HG02870 (cell line): ENCODE data around the gene KRTAP4-3.
"Not testable (repeated sequence)": the region's sequence is repeated elsewhere in the genome, so short reads cannot be mapped to it uniquely, and the experiment has no call there.

ENCODE experiments used
- ATAC-seq: cut with Tn5 transposase; IDR thresholded peaks from one replicate; pipeline ENCODE4 v1.9.1; 2021; ENCODE audit warnings: mild to moderate bottlenecking, moderate library complexity; ENCODE audit not compliant: unreplicated experiment

KRTAP4-3 gene

DNA sequence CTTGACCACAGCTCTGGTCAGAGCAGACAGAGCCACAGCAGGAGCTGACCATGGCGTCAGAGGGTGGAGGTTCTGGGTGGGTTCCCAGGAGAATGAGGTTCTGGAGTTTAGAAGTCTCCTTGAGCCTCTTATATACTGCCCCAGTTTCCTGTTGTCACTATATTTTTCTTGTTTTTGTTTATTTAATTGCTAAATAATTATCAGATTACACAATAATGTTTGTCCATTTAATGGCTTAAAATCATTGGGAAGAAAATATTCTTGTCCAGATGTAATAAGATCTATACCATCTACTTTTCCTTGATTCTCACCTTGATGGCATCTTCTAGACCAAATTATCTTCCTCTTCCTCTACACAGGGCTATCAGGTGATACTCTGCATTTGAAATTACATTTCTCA is at the start of gene KRTAP4-3:
KRTAP4-3 (minus strand) TSS at position 101 of the 400 bp plus-strand sequence; CDS start at position 52, 49 bp downstream.
- no peak for ATAC-seq

DNA sequence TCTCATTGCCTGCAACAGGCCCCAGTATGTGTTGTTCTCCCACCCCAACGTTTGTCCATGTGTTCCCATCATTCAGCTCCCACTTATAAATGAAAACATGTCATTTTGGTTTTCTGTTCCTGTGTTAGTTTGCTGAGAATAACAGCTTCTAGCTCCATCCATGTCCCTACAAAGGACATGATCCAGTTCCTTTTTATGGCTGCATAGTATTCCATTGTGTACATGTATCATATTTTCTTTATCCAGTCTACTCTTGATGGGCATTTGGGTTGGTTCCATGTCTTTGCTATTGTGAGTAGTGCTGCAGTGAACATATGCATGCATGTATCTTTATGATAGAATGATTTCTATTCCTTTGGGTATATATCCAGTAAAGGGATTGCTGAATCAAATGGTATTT is 47.7 kb upstream of the KRTAP4-3 start:
- no peak for ATAC-seq

DNA sequence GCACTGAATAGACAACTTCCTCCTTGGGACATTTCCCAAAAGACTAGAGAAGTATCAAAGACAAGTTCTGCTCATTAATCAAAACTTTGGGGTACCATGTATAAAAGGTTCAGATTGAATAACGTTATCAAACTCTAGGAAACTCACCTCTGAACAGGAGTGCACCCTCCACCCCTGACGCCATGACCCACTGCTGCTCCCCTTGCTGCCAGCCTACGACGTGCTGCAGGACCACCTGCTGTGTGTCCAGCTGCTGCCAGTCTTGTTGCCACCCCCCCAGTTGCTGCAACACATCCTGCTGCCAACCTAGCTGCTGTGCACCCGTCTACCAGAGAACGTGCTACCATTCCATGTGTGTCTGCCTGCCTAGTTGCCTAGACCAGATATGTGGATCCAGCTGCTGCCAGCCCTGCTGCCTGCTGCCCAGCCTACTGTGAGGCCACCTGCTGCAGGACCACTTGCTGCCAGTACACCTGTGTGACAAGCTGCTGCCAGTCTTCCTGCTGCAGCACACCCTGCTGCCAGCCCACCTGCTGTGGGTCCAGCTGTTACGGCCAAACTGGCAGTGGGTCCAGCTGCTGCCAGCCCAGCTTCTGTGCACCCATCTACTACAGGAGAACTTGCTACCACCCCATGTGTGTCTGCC is 44.6 kb upstream of the KRTAP4-3 start:
- no peak for ATAC-seq

DNA sequence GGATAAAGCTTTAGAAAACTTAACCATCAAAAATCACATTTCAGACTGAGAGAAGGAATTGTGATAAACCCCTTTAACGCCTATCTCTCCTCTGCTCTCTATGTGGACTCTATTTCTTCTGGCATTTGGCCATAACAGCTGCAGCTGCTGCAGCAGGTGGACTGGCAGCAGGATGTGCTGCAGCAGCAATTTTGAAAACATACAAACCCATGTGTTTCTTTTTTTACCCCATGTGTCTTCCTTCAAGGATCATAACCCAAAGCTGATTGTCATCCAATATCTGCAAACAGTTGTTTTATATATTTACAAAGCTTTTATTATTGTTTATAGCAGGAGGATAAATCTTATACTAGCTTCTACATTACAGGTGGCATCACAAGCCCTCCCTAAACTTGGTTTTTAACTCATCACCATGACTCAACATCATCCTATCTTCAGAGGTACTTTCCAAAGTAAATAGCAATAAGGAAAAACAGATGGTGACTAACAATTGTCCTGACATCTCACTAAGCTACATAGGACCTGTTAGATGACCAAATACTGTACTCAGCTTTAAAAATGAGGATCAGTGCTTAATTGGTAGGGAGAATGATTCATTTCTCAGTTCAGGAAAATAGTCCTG is 43.9 kb upstream of the KRTAP4-3 start:
- no peak for ATAC-seq

DNA sequence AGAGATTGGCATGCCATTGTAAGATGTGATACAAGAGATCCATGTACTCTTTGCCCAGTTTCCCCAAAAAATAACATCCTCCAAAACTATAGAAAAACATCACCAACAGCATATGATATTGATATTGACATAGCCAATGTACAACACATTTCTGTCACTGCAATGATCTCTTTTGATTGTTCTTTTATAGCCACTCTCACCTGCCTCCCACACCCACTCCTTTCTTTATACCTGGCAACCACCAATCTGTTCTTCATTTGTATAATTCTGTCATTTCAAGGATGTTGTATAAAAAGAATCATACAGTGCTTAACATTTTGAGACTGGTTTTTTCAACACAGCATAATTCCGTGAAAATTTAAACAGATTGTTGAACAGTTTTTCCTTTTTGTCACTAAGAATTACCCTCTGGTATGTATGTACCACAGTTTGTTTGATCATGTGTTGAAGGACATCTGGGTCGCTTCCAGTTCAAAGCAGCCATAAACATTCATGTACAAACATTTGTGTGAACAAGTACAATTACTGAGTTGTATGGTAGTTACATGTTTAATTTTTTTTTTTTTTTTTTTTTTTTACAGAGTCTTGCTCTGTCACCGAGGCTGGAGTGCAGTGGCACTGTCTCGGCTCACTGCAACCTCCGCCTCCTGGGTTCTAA is 31.5 kb upstream of the KRTAP4-3 start:
- ATAC-seq: no peak

DNA sequence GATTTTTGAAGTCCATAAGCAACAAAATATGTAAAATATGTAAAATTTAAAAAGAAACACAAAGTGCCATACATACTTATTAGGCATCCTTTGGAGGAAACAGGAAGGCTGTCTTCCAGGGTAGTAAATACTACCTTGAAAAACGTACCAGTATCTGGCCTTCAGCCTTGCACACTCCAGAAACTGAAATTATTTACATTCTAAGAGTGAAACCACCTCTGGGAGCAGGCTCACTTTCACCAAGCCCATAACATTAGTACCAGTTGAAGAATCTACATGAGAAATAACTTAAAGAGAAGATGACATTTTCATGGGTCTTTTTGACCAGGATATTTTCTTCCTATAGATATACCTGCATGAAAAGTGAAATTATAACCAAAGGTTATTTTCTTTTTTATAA is 28.0 kb upstream of the KRTAP4-3 start:
- no peak for ATAC-seq

DNA sequence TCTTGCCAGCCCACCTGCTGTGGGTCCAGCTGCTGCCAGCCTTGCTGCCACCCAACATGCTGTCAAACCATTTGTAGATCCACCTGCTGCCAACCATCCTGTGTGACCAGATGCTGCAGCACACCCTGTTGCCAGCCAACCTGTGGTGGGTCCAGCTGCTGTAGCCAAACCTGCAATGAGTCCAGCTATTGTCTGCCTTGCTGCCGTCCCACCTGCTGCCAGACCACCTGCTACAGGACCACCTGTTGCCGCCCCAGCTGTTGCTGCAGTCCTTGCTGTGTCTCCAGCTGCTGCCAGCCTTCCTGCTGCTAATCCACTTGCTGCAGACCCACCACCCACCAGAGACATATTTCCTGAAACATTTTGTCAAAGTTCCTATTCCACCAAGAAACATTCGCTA is 22.3 kb upstream of the KRTAP4-3 start:
- no peak for ATAC-seq

DNA sequence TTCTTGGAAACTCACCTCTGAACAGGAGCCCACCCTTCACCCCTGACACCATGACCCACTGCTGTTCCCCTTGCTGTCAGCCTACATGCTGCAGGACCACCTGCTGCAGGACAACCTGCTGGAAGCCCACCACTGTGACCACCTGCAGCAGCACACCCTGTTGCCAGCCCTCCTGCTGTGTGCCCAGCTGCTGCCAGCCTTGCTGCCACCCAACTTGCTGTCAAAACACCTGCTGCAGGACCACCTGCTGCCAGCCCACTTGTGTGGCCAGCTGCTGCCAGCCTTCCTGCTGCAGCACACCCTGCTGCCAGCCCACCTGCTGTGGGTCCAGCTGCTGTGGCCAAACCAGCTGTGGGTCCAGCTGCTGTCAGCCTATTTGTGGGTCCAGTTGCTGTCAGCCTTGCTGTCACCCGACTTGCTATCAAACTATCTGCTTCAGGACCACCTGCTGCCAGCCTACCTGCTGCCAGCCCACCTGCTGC is 21.9 kb upstream of the KRTAP4-3 start, which contains the start of gene KRTAP9-1:
KRTAP9-1 (plus strand) TSS at position 51 of the 482 bp plus-strand sequence; CDS start at position 51, 0 bp downstream.
- not testable (repeated sequence) for ATAC-seq

DNA sequence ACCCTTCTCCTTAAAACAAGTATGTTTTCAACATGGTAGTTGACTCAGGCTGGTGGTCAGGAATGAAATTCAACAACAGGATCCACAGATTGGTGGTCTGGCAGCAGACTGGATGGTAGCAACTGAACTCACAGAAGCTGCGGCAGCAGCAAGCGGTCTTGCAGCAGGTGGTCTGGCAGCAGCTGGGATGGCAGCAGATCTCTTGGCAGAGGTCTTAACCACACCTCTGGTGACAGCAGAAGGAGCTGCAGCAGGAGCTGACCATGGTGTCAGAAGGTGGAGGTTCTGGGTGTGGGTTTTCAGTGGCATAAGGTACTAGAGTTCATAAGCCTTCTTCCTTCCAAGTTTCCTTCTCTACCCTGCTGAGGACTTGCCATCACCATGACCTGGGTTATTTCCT is 18.9 kb upstream of the KRTAP4-3 start:
- ATAC-seq: no peak

DNA sequence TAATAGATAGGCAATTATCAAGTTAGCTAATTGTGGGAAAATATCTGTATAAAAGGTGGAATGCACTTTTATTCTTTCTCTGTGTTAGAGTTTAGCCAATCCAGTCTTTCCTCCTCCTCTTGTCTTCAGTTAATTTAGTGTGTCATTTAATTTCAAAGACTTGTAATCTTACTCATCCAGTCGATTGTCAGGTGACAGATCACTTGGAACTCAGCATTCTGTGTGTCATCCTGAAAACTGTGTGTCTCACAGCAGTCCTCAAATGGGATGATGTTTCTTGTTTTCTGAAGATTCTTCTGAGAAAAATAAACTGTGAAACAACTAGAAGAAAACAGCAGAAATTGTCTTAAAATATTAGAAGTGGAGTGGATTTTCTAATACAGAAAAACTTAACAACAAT is 17.0 kb upstream of the KRTAP4-3 start:
- no peak for ATAC-seq

DNA sequence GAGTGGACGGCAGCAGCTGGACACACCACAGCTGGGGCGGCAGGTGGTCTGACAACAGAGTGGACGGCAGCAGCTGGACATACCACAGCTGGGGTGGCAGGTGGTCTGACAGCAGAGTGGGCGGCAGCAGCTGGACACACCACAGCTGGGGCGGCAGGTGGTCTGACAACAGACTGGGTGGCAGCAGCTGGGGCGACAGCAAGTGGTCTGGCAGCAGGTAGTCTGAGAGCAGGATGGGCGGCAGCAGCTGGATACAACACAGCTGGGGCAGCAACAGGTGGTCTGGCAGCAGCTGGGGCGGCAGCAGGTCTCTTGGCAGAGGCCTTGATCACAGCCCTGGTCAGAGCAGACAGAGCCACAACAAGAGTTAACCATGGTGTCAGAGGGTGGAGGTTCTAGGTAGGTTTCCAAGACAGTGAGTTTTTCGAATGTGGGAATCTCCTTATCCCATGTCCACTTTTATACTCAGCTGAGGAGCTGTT is 16.5 kb upstream of the KRTAP4-3 start, which contains the start of gene KRTAP4-1:
KRTAP4-1 (minus strand) TSS at position 432 of the 482 bp plus-strand sequence; CDS start at position 375, 57 bp downstream.
- ATAC-seq: no peak

DNA sequence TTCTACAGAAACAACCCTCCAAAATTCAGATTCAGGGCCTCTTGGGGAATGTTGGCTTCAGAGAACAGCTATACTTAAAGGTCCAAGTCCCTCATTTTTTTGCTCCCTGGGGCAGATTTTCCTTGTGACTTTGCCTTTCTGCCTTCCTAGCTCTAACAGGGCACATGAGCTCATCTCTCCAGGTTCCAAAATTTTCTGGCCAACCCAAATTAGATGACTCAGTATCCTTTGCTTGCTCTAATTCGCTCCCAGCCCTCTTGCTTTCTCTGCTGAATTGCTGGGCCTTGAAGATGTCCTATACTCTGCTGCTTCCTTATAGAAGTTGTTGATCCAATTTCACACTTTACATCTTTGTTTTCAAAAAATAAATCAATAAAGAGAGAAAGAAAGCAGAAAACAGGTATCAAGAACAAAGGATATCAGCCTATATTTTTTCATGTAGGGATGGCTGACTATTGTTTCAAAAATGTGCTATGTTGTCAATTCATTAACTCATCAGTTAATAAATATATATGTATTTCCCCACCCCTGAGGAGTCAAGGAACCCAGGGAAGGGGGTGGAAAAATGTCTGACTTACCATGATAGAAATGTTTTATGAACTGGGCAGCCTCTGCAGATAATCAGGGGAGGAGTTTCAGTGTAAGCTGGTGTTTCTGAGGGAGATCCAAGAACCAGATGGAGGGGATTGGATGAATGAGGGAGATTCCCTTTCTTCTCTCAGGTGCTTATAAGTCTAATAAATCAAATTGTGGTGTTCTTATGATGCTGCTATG is 11.0 kb upstream of the KRTAP4-3 start:
- ATAC-seq: no peak

DNA sequence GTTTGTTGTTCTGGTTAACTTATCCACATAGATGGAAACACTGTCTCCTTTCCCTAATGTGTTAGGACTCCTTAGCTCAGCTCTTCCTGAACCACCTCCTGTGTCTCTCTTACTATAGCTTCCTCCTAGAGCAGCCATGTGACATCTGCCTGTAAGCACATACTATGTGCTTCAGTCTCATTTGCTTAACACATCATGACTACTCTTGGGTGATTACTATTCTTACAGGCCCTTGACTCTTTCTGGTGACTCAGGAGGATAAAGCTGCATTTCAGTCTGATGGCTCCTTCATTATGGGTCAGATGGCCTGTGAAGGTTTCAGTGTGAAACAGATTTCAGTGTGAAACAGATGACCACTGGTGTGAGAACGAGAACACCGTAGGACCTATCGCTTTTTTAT is 10.3 kb upstream of the KRTAP4-3 start:
- ATAC-seq: no peak

DNA sequence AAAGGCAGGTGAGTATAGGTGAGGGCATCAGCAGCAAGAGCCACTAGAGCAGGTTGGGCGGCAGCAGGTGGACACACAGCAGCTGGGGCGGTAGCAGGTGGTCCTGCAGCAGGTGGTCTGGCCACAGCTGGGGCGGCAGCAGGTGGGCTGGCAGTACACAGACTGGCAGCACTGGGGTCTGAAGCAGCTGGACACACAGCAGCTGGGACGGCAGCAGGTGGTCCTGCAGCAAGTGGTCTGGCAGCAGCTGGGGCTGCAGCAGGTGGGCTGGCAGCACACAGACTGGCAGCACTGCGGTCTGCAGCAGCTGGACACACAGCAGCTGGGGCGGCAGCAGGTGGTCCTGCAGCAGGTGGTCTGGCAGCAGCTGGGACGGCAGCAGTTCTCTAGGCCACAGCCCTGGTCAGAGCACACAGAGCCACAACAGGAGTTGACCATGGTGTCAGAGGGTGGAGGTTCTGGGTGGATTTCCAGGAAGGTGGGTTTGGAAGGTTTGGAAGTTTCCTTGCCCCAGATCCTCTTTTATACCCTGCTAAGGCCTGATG is 9.8 kb upstream of the KRTAP4-3 start, which contains the start of gene KRTAP4-2:
KRTAP4-2 (minus strand) TSS at position 495 of the 545 bp plus-strand sequence; CDS start at position 438, 57 bp downstream.
- ATAC-seq: no peak

DNA sequence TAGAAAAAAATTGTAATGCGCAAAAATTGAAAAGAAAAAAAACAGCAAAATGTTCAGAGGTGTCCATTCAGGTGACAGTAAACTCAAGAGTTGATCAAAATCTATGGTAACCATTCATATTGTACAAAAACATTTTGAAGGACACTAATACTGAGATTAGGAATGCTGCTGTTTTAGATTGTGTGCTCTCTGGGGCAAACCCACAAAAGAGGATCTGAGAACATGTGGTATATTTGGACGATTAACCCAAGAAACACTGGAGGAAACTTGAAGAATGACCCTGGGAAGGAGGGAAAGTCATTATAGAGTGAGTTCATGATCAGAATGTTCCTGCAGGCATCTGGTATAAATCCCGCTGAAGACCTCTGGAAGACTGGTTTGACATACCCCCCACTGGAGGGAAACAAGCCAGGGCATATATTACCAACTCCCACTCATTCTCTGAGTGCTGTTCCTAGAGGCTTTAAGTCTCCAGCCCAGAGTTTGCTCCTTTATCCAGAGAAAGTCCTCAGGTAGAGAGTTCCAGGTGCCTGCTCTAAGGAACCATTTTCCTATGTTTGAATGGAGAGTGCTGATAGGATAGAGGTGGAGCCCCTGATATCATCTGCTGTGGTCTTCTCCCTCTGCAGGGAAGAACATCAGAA is 8.8 kb upstream of the KRTAP4-3 start:
- no peak for ATAC-seq

DNA sequence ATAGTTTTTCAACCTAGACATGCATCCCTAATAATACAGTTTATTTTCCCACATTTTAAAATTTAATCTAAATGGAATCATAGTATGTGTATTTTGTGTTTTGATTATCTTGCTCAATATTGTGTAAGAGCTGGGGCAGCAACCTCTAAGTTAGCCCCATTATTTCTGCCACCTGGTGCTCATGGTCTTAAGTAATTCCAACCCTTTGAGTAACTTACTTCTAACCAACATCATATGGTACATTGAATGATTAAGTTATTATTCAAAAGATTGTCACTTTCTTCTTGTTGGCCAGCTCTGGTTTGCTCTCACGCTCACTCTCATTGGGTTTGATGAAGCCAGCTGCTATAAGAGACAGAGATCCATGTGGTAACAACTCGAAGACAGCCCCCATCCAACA is 3.9 kb upstream of the KRTAP4-3 start:
- no peak for ATAC-seq

DNA sequence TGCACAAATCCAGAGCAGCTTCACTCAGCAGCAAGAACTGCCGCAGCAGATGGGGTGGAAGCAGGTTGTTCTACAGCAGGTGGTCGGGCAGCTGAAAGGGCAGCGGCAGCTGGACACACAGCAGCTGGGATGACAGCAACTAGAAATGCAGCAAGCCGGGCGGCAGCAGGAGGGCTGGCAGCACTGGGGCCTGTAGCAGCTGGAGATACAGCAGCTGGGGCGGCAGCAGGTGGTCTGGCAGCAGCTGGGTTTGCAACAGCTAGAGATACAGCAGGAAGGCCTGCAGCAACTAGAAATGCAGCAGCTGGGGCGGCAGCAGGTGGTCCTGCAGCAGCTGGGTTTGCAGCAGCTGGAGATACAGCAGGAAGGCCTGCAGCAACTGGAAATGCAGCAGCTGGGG is 460 bp downstream of the KRTAP4-3 start:
- no peak for ATAC-seq

DNA sequence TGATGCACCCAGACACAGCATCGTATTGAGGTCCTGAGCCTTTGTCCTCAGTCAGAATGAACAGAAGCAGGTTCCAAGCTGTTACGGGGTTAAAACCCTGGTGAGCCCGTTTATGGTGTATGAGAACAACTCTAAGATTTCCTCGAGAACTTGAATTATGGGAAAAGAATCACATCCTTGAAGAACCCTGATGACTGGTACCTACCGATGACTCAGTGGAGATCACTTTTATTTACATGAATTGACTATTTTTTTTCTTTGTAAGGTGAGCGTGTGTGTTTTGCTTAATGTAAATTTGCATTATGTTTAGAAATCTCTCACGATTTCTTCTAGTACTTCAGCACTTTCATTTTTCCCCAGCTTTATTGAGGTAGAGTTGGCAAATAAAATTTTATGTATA is 4.2 kb downstream of the KRTAP4-3 start:
- no peak for ATAC-seq

DNA sequence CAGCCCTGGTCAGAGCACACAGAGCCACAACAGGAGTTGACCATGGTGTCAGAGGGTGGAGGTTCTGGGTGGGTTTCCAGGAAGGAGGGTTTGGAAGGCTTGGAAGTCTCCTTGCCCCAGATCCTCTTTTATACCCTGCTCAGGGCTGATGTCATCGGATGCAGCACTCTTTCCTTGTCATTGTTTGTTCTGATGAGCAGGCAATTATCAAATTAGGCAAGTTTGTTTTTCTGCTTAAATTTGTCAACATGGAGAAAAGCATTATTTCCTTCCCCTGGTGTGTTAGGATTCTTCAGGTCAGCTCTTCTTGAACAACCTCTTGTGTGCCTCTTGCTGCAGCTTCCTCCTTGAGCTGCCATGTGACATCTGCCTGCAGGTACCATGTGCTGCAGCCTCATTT is 7.4 kb downstream of the KRTAP4-3 start, which contains the start of gene KRTAP4-4:
KRTAP4-4 (minus strand) TSS at position 101 of the 400 bp plus-strand sequence; CDS start at position 44, 57 bp downstream.
- ATAC-seq: no peak

DNA sequence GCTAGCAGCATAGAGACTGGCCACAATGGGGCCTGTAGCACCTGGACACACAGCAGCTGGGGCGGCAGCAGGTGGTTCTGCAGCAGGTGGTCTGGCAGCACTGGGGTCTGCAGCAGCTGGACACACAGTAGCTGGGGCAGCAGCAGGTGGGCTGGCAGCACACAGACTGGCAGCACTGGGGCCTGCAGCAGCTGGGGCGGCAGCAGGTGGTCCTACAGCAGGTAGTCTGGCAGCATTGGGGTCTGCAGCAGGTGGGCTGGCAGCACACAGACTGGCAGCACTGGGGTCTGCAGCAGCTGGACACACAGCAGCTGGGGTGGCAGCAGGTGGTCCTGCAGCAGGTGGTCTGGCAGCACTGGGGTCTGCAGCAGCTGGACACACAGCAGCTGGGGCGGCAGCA is 7.8 kb downstream of the KRTAP4-3 start:
- ATAC-seq: not testable (repeated sequence)
